Subcutaneous adipose tissue (tissue), 4 donors: ENCODE data around the gene CDK3. TPM values are rescaled to one million over a fixed set of nuclear protein-coding genes. Genes with fewer than 3 reads are reported as not detected.

Experiments used
- total RNA-seq, 4 donors: library from RNA; depleted of rRNA; stranded (reverse); fragments of >200 nt; gene quantifications; one replicate each; pipeline ENCODE4 v1.1.0, GENCODE V29; 2016
- TF ChIP-seq, protein P1 (sequence below): fragments of 450-650 bp; IDR thresholded peaks from one replicate; pipeline ENCODE4 v1.5.1; 2016; ENCODE audit warnings: low read depth, mild to moderate bottlenecking, control low read depth, antibody characterized with exemption, moderate library complexity

The CDK3 gene
- total RNA-seq, 4 donors from 2014 or later = 4.9 to 10.2 (median 5.7) TPM

DNA sequence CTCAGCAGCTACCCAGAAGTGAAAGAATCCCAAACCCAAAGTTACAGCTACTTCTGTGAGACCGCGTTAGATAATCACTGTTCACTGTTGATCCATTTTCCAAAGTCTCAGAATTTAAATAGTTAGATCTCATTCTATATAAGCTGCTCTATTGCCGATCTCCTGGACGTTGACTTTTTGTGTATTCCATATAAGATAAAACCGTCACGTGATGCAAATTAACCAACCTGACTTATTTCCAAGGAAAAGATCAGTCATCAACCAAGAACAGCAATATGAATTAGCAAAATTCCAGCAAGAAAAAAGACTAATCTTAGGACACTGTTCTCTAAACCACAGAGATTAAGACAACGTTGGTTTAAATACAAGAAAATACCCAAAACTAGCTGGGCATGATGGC lies 30.0 kb upstream of the CDK3 start:
- TF ChIP-seq, protein P1, sequence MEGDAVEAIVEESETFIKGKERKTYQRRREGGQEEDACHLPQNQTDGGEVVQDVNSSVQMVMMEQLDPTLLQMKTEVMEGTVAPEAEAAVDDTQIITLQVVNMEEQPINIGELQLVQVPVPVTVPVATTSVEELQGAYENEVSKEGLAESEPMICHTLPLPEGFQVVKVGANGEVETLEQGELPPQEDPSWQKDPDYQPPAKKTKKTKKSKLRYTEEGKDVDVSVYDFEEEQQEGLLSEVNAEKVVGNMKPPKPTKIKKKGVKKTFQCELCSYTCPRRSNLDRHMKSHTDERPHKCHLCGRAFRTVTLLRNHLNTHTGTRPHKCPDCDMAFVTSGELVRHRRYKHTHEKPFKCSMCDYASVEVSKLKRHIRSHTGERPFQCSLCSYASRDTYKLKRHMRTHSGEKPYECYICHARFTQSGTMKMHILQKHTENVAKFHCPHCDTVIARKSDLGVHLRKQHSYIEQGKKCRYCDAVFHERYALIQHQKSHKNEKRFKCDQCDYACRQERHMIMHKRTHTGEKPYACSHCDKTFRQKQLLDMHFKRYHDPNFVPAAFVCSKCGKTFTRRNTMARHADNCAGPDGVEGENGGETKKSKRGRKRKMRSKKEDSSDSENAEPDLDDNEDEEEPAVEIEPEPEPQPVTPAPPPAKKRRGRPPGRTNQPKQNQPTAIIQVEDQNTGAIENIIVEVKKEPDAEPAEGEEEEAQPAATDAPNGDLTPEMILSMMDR = no peak

DNA sequence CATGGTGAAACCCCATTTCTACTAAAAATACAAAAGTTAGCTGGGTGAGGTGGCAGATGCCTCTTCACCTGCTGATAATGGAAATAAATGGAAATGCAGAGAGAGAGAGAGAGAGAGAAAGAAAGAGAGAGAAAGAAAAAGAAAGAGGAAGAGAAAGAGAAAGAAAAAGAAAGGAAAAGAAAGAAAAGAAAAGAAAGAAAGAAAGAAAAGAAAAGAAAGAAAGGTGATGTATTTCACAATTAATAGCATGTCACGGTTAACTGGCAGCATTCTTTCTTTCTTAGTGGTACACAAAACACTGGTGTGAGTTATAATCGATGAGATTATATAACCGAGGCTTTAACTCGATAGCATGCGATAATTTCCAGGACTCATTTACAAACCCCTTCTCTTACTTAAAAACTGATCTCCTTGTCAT lies 24.9 kb upstream of the CDK3 start:
- TF ChIP-seq, protein P1 = no peak

DNA sequence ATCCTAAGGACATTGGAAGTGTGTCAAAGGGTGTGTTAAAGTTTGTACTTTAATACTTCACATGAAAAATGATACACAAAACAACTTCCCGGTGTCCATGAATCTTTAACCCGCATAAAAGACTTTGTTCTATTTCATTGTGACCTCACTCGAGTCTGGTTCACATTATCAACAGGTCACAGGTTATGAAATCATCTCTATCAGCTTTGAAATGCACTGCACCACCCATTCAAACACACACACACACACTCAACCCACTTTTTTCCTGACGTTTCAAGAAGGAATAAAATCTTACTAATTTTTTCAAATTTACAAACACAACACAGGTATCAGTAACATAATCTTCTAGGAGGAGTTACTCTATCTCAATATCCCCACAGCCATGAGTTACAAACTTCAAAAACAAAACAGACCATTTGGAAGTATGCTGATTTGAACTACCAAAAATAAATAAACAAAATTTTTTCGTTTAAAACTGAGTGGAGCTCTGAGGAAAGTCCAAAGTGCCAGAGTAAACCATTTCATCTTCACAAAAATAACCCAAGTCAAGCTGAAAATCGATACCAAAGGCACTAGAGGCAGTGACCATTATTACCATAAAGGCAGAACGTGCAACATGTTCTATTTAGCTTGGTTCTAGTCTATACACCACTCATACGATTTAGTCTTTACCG lies 24.3 kb upstream of the CDK3 start:
- TF ChIP-seq, protein P1 = no peak

DNA sequence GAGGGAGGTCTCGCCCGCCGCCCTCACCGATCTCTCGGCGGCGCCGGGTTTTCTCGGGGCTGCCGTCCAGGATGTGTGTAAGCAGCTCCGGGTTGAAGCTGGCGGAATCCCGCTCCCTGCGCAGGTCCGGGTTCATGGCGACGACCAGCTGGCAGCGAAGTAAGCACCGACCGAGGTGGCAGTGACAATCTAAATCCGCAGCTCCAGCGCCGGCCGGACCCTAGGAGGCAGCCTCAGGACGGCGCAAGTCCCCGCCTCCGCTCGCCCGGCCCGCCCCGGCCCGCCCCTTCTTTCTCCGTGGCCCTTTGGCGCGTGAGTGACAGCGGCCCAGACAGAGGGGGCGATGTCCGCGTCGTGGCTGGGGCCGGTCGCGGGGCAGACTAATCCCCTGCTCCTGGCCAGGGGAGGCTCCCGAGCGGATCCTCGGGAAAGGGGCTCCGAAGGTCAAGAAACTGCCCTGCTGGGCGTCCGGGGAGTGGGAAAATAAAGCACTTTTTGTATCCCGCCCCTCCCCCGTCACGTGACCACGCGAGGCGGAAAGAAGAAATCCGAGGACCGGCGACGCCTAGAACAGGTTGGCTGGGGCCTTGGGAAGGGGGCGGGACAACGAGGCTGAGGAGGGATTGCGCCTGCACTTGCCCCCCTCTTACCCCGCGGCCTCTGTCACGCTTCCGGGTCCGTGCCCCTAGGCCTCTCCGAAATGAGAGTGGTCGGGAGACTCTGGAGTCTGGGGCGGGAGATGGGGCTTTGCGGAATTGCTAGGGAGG lies 21.5 kb upstream of the CDK3 start, which contains the start of the genes ACOX1 and TEN1:
TSS of gene ACOX1 (minus strand) at position 229 of the 767 bp plus-strand sequence. CDS start at position 136, 93 bp downstream.
TSS of gene TEN1 (plus strand) at position 303 of the 767 bp plus-strand sequence. CDS start 6,953 bp downstream, outside the sequence.
- TF ChIP-seq, protein P1 = no peak

DNA sequence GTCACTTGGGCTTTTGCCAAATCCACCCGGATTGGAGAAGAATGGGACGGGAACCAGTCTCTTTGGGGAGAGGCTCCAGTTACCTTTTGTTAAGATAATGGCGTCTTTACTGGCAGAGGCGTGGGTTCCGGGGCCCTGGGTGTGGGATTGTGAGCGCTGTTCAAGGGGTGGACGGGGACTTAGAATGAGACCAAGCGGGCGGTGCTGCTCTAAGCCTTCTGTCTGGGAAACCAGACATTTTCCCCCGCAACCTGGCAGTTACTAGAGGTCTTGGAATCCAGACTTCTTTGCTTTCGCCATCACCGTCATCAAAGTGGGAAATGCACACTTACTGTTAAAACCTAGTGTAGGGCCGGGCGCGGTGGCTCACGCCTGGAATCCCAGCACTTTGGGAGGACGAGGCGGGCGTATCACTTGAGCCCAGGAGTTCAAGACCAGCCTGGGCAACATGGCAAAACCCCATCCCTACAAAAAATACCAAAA lies 20.9 kb upstream of the CDK3 start:
- TF ChIP-seq, protein P1 = no peak

- TF ChIP-seq, protein P1 = no peak
Measured at GRCh38 chr17:75980188-75981018, 20.3 kb upstream of the CDK3 start.
